ENCODE measurements around the gene ZNF346. TPM values are rescaled to one million over a fixed set of nuclear protein-coding genes. Genes with fewer than 3 reads are reported as not detected.

Gene ZNF346
- total and polyA plus RNA-seq, 10 of the 15 experiments (the other 5 are each of a cell fraction or from before 2014, with no cell fraction given), result 6.5 to 30.2 (median 24.0) TPM

GRCh38 chr5:177080265-177080664 lies 57.8 kb downstream of the ZNF346 start:
- H3K4me1 ChIP-seq (ENCODE audit: control insufficient read depth, insufficient read depth, low read length), result no peaks in the 10 kb centered on the region
- no peak for DNase-seq (ENCODE audit: low read depth, low spot score)
- H3K9ac ChIP-seq (ENCODE audit: control insufficient read depth, insufficient read depth, low read length), result no peak overlapping the region
- in situ Hi-C loops (cut with MboI) (no loop called here), intact Hi-C loops (cut with micrococcal nuclease; ENCODE audit: unreplicated experiment) (no loop called here)
- ChIA-PET POLR2A (no interaction called here), RAD21 (ENCODE audit: unreplicated experiment) (no interaction called here), SMC1A (ENCODE audit: uncharacterized antibody, unreplicated experiment) (no interaction called here), CTCF (interaction anchor here (1.0 kb wide), 1 partner anchor 33 kb away, joined by 3 read pairs; no protein-coding TSS in a partner anchor)
- H2AFZ ChIP-seq (ENCODE audit: control insufficient read depth, low read depth, low read length), result no peak overlapping the region
- H3K79me2 ChIP-seq (ENCODE audit: control insufficient read depth, insufficient read depth, low read length), result no peaks in the 10 kb centered on the region
- H3K36me3 ChIP-seq (ENCODE audit: control insufficient read depth in 2 of 2, insufficient read depth in 2 of 2, low read length in 1 of 2), result no peaks in the 10 kb centered on the region
- FAIRE-seq, result no peak
- H3K27ac ChIP-seq (ENCODE audit: control insufficient read depth, insufficient read depth), result no peak overlapping the region
- H3K4me2 ChIP-seq (ENCODE audit: control insufficient read depth, insufficient read depth), result no peak overlapping the region
- ATAC-seq, result no peak
- H3K27me3 ChIP-seq (replicated peaks in 1 of 2; ENCODE audit: control insufficient read depth in 2 of 2, insufficient read depth in 2 of 2, low read length in 1 of 2), result no peaks in the 10 kb centered on the region
- H3K9me3 ChIP-seq (replicated peaks; ENCODE audit: control insufficient read depth, insufficient read depth, low read length), result no peaks in the 10 kb centered on the region
- no peak overlapping the region for H3K4me3 ChIP-seq
- 91% methylated on average over 5 of the region's 5 CpGs for WGBS (ENCODE audit: insufficient coverage, insufficient replicate concordance, low lambda C conversion rate, missing lambda C conversion rate)
- BruUV-seq (replicated peaks), result no TSS peak
- H4K20me1 ChIP-seq (ENCODE audit: control insufficient read depth, insufficient read depth), result no peaks in the 10 kb centered on the region
- no peak for TF ChIP-seq TARDBP (IDR thresholded peaks at IDR 0.05; ENCODE audit: borderline replicate concordance)
- TF ChIP-seq SREBF1 (IDR thresholded peaks at IDR 0.05; ENCODE audit: low read length), result no peak
- TF ChIP-seq ZNF274 (IDR thresholded peaks at IDR 0.05; ENCODE audit: insufficient read depth, insufficient read length), result no peak
- TF ChIP-seq FOXM1 (IDR thresholded peaks at IDR 0.05; ENCODE audit: low read depth, low read length), result no peak
- TF ChIP-seq SMAD1 (IDR thresholded peaks at IDR 0.05; ENCODE audit: low read depth, partially characterized antibody), result no peak
- no peak for TF ChIP-seq ATF7 (IDR thresholded peaks at IDR 0.05; ENCODE audit: low read depth)
- no peak for TF ChIP-seq BCL11A (IDR thresholded peaks at IDR 0.05; ENCODE audit: low read depth, low read length)
- TF ChIP-seq ZNF217 (IDR thresholded peaks at IDR 0.05), result no peak
- no peak for TF ChIP-seq ZZZ3 (IDR thresholded peaks at IDR 0.05; ENCODE audit: control insufficient read depth, insufficient read length, low read depth)
- no peak for TF ChIP-seq HDAC2 (IDR thresholded peaks at IDR 0.05)
- TF ChIP-seq PML (IDR thresholded peaks at IDR 0.05; ENCODE audit: low read length), result no peak
- TF ChIP-seq ESRRA (IDR thresholded peaks at IDR 0.05; ENCODE audit: low read length), result no peak
- no peak for TF ChIP-seq FOXK2 (IDR thresholded peaks at IDR 0.05)
- TF ChIP-seq SKIL (IDR thresholded peaks at IDR 0.05; ENCODE audit: low read depth, poor library complexity, severe bottlenecking), result no peak
- no peak for TF ChIP-seq DPF2 (IDR thresholded peaks at IDR 0.05)
